NT2/D1 (cell line): ENCODE results near the gene CNTN5.

Experiments used
- YY1 ChIP-seq: IDR thresholded peaks from 2 replicates; pipeline ENCODE4 v1.6.1; 2011; ENCODE audit not compliant: insufficient read length, insufficient read depth
- ZNF274 ChIP-seq: IDR thresholded peaks from 2 replicates; pipeline ENCODE4 v1.6.1; 2011; ENCODE audit warnings: mild to moderate bottlenecking, low read depth, low read length

- TF ChIP-seq ZNF274: no peak
- TF ChIP-seq YY1: no peak
Measured at GRCh38 chr11:99489581-99489980, 468.8 kb downstream of the CNTN5 start.
